GM12878 (cell line): ENCODE measurements around the gene MICB.
"Not testable (repeated sequence)": the region's sequence is repeated elsewhere in the genome, so short reads cannot be mapped to it uniquely, and the experiment has no call there.

ENCODE experiments used
- CBX5 ChIP-seq: sonication (generic); IDR thresholded peaks from 2 replicates; pipeline ENCODE4 v1.6.1; 2016; ENCODE audit warnings: low read depth, moderate library complexity, mild to moderate bottlenecking, inconsistent platforms
- CTCF ChIP-seq, 3 experiments: IDR thresholded peaks in 2 of 3; conservative IDR thresholded peaks in 1 of 3; 2 replicates each; pipeline ENCODE4 v1.5.1; 2011; ENCODE audit warnings: low read depth in 3 of 3, low read length in 3 of 3, mild to moderate bottlenecking in 3 of 3, control low read depth in 2 of 3, moderate library complexity in 2 of 3, inconsistent platforms in 1 of 3, mixed read lengths in 1 of 3; ENCODE audit not compliant: control insufficient read depth in 2 of 3, insufficient read depth in 1 of 3; ENCODE audit errors: extremely low read depth in 1 of 3
- DPF2 ChIP-seq: fragments of 450-650 bp; IDR thresholded peaks from 2 replicates; pipeline ENCODE4 v1.6.1; 2017; ENCODE audit warnings: mild to moderate bottlenecking
- EZH2 ChIP-seq: IDR thresholded peaks from 2 replicates; pipeline ENCODE4 v1.6.1; 2012; ENCODE audit warnings: low read depth, mild to moderate bottlenecking, control low read depth, inconsistent platforms, low read length, borderline replicate concordance; ENCODE audit not compliant: control insufficient read depth
- PAX8 ChIP-seq: fragments of 450-650 bp; IDR thresholded peaks from 2 replicates; pipeline ENCODE4 v1.6.1; 2017; ENCODE audit warnings: mild to moderate bottlenecking, moderate library complexity
- PKNOX1 ChIP-seq: fragments of 450-650 bp; IDR thresholded peaks from 2 replicates; pipeline ENCODE4 v1.6.1; 2016; ENCODE audit warnings: mild to moderate bottlenecking
- PML ChIP-seq: IDR thresholded peaks from 2 replicates; pipeline ENCODE4 v1.6.1; 2012; ENCODE audit warnings: low read length, inconsistent platforms
- POLR2AphosphoS5 ChIP-seq: IDR thresholded peaks from 2 replicates; pipeline ENCODE4 v1.6.1; 2011; ENCODE audit warnings: mild to moderate bottlenecking, low read length, inconsistent platforms
- YY1 ChIP-seq: IDR thresholded peaks from 2 replicates; pipeline ENCODE4 v1.6.1; 2011; ENCODE audit warnings: low read depth, mild to moderate bottlenecking, low read length
- ZNF384 ChIP-seq: IDR thresholded peaks from 2 replicates; pipeline ENCODE4 v1.6.1; 2012; ENCODE audit warnings: low read depth, mild to moderate bottlenecking, low read length, improper control_type of control experiment, borderline replicate concordance

- not testable (repeated sequence) for TF ChIP-seq CTCF (IDR thresholded peaks at IDR 0.05 in 2 of 3, conservative IDR thresholded peaks at IDR 0.05 in 1 of 3; ENCODE audit: control insufficient read depth in 2 of 3, extremely low read depth in 1 of 3, insufficient read depth in 1 of 3, low read depth in 3 of 3, low read length in 3 of 3); YY1; CBX5; EZH2; POLR2AphosphoS5; ZNF384; DPF2; PKNOX1; PAX8; PML
Observed at GRCh38 chr6:31493550-31493874, 4.4 kb upstream of the MICB start.
